CD4-positive, alpha-beta T cell treated with Interleukin-15 for 4 hours (primary cell): ENCODE results near the gene TTYH3.
"Not testable (repeated sequence)": the region's sequence is repeated elsewhere in the genome, so short reads cannot be mapped to it uniquely, and the experiment has no call there.

Source experiments
- DNase-seq: peaks from one replicate; pipeline ENCODE4 v3.0.0-alpha.2; 2020; ENCODE audit warnings: low spot score

Gene TTYH3

DNA sequence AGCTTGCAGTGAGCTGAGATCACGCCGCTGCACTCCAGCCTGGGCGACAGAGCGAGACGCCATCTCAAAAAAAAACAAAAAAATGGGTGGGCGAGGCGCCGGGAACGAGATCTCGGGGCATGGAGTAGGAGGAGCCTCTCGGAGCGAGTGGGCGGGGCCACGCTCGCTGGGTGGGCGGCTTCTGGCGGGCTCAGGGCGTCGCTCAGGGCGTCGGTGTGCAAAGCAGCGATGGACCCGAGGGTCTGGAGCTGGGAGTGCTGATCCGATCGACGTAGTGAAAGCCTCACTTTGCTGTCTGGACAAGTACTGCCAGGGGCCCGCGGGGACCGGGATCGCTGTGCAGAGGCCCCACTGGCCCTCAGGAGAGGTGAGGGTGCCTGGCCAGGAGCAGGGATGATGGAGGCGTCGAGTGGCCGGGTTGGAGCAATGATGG lies 33.6 kb downstream of the TTYH3 start:
- no peak for DNase-seq

DNA sequence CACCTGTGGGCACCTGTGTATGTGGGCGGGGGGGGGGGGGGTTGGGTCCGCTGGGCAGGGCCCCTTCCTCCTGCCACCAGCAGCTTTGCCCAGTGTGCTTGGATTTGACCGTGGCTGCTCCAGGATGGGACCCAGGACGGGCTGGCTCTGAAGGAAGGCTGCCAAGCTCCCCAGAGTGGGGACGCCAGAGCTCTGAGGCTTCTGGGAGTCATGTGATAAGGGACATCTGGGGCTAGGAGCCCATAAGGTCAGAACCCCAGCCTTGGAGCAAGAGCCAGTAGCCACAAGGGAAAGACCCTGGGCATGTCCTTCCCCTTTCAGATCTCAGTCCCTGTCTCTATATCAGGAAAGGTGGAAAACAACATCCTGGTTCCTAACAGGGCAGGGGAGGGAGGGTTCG lies 34.4 kb downstream of the TTYH3 start:
- DNase-seq: no peak

DNA sequence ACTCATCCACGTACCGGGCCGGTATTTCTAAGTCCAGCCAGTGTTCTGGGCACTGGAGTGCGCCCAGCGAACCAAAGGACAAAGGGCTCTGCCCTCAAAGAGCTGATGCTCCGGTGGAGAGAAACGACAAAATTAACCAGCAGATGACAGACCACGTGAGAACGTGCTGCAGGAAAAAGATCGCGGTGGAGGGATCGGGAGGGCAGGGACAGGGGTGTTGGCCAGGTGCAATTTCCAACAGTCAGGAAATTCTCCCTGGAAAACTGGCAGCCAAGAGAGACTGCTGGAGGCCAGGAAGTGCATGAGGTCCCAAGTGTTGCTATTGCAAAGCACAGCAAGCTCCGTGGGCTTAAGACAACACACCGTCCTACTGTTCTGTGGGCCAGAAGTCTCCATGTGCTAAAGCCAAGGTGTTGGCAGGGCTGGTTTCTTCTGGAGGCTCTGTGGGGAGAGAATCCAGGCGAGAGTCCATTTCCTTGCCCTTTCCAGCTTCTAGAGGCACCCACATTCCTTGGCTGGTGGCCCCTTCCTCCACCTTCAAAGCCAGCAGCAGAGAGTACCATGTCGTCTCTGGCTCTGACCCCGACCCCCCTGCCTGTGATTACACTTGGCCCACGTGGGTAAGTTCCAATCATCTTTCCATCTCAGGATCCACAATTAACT lies 34.9 kb downstream of the TTYH3 start:
- no peak for DNase-seq

DNA sequence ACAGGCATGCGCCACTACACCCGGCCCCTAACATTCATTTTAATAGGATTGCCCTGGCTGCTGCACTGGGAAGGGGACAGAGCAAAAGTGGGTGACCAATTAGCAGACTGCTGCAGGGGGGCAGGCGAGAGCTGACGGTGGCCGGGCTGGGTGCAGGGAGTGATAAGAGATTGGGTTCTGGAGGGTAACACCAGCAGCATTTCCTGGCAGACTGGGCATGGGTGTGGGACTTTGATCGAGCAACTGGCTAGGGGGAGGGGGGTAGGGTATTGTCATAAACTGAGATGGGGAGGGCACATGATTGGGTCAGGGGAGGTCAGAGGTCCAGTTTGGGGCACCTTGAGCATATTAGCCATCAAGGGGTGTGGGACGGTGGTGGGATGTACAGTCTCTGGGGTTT lies 36.1 kb downstream of the TTYH3 start:
- no peak for DNase-seq

DNA sequence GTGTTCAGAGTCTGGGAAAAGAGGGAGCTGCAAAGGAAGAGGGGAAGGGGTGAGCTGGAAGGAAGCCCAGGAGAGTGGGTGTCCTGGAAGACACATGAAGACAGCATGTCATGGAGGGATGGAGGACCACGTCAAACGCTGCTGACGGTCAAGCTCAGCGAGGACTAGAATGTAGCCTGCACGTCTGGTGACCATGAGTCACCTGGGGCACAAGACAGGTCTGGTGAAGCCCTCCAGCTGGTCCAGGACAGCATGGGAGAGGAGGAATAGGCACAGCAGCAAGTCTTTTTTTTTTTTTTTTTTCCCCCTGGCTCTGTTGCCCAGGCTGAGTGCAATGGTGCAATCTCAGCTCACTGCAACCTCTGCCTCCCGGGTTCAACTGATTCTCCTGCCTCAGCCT lies 36.6 kb downstream of the TTYH3 start:
- no peak for DNase-seq

DNA sequence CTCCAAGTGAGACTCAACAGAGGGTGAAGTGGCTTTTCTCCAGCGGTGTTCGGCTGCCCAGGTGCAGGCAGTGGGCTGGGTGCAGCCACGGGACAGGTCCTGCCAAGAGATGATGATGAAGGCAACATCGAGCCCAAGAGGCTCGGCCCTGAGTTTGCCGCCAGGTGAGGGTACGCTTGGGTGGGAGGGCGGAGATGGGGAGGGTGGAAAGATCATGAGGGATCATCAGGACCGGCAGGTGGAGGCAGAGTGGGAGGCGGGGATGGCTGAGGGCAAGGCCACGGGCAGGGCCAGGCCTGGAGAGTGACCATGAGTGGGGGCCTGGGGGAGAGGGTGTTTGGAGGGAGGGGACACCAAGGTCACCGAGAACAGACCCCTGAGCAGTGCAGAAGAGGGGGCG lies 38.4 kb downstream of the TTYH3 start:
- no peak for DNase-seq

DNA sequence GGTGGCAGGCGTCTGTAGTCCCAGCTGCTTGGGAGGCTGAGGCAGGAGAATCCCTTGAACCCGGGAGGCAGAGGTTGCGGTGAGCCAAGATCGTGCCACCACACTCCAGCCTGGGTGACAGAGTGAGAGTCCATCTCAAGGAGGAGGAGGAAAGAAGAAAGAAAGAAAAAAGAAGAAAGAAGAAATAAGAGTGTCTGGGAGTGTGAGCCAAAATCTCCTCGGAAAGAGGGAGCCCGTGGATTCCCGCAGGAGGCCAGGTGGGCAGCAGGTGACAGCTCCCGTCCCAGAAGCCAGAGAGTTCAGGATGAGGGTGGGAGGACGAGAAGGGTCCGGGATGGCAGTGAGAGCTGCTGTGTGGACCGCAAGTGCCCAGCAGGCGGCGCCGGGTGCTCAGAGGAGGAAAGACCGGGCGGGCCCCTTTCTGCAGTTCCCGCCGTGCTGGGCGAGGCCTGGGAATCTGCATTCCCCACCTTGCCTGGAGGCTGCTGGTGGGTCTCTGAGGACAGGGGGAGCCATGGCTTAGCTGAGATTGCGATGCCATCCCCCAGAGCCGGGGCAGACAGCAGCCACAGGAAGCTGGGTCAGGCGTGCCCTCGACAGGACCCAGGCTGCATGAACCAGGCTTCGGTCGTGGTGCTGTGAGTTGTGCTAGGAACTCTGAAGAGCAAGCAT lies 39.1 kb downstream of the TTYH3 start:
- DNase-seq: peak; percentile 61

DNA sequence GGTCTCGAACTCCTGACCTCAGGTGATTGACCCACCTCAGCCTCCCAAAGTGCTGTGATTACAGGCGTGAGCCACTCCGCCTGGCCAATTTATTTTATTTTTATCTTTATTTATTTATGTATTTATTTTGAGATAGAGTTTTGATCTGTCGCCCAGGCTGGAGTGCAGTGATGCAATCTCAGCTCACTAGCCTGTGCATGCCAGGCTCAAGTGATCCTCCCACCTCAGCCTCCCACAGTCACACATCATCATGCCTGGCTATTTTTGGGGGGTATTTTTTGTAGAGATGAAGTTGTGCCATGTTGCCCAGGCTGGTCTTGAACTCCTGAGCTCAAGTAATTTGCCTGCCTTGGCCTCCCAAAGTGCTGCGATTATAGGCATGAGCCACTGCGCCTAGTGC lies 41.4 kb downstream of the TTYH3 start:
- not testable (repeated sequence) for DNase-seq

DNA sequence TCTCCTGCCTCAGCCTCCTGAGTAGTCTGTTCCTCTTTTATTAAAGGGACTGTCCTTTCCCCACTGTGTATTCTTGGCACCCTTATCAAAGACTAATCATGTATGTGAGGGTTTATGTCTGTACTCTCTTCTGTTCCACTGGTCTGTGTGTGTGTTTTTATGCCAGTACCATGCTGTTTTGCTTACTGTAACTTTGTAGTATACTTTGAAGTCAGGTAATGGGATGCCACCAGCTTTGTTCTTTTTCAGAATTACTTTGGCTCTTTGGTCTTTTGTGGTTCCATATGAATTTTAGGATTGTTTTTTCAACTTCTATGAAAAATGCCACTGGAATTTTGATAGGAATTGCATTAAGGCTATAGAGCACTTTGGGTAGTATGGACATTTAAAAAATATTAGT lies 42.1 kb downstream of the TTYH3 start:
- no peak for DNase-seq

DNA sequence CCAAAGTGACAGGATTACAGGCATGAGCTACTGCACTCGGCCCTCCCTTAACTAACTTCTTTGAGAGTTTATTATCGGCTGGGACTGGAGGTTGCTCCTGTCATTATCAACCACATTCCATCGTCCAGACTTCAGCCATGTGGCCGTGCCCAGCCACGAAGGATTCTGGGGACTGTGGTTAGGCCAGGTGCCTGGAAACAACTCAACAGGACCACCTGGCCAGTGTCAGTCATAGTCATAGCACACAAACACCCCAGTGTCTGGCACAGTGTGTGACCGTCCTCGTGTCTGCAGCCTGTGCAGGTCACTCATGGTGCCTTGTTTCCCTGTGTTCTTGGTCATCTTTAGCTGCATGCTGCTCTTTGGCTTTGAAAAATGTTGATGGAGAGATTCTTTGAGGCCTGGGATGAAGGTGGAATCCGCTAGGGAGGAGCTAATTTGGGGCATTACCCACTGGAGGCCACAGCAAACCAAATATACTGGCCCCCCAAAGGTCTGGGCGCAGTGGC lies 43.5 kb downstream of the TTYH3 start:
- no peak for DNase-seq

DNA sequence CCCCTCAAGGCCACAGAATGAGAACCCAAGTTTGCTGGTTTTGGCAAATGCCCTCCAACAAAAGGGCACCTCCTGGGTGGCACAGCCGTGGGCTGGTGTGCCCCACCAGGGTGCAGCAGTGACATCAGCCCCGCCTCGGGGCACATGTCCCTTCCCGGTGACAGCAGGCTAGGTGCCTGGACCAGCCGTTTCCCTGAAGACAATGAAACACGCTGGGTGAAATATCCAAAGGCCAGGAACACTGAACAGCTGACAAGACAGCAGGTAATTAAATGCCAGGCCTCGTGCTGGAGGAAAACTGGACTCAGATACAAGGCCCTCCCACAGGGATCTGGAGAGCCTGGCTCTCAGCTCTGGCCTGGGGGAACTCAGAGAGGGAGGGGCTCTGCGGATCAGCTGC lies 44.8 kb downstream of the TTYH3 start:
- not testable (repeated sequence) for DNase-seq

DNA sequence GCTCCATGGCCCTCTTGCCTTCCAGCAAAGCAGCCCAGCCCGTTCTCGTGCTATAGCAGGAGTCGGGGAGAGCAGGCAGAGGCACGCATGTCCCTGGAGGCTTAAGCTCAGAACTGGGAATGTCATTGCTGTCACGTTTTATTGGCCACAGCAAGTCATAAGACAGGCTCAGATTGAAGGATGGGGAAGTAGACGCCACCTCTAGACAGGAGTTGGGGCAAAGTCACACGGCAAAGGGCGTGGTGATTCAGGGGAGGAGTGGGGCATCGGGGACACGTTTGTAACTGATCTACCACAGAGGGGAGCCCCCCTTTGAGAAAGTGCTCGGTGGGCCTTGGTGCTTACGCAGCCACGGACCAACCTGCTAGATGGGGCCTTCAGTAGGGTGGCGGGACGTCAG lies 46.7 kb downstream of the TTYH3 start:
- not testable (repeated sequence) for DNase-seq

DNA sequence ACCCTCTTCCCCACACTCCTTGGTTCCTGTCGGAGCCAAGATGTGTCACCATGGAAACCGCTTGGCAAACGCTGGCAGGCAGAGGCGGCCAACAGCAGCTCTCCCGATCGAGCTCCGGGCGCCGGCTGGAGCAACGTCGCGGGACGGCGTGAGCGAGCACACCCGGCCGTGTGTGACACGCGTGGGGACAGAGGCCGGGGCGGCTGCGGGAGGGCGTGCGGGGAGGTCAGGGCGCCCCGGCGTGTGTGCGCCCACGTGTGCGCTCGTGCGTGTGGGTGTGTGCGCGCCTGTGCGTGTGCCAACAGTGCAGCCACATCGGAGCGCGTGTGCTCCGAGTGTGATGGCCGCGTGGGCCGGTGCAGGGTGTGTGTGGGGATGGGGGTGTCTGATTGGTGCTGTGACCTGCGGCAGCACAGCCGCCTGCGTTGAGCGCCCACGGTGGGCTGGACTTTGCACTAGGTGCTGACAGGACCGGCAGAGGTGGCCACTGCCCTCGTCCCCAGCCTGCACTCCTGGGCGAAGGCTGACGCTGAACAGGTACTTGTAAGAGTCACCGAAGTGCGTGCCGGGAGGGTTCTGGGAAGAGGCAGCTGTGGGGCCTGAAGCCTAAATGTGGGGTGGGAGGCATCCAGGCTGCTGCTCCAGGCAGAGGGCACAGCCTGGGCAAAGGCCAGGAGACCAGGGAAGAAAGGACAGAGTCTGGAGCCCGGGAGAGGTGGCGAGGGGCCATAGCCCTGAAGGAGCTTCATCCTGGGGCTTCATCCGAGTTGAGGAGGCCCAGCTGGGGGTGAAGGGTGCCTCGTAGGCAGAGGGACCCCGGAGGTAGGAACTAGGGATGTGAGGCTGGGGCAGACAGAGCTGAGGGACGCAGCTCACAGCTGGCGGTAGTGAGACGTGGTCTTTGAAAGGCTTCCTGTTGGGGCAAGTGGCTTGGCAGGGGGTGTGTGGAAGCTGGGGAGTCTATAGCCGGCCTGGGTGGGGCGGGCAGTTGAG lies 47.6 kb downstream of the TTYH3 start:
- DNase-seq: not testable (repeated sequence)

DNA sequence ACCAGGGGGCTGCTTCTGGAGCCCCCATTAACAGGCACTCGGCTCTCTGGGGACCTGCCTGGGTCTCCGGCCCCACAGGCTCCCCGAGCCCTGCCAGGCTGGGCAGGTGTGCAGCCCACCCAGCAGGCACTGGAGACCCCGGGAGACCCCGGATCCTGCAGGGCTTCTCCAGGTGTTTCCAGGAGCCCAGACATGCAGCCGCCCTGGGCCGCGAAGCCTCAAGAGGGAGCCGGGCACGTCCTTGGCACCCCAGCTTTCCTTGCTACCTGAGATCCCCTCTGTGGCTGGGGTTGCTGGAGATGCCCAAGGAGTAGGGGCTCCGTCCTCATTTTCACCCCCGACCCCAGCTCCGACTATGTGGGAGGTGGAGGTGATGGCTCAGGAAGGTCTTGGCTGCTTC lies 48.5 kb downstream of the TTYH3 start:
- no peak for DNase-seq

DNA sequence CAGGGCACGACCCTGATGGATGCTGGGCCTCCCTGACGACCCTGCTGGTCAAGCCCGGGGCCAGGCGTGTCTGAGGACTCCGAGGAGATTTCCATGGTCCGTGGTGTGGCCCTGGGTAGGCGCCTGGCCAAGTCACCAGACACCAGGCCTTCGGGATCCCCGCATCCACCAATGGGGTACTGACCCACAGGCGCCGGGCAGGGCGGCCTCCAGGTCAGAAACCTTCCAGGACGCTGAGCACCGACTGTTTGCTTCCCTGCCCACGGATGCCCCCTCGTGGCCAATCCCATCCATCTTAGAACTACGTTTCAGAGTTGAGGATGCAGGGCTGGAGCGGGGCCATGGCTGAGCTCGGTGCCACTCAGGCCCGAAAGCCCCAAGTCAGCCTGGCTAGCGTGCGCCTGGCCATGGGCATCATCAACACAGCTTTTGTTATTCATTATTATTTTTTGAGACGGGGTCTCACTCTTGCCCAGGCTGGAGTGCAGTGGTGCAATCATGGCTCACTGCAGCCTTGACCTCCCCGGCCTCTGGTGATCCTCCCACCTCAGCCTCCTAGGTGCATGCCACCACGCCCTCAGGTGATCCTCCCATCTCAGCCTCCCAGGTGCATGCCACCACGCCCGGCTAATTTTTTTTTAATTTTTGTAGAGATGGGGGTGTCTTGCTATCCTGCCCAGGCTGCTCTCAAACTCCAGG lies 49.2 kb downstream of the TTYH3 start:
- peak; percentile 43 for DNase-seq

DNA sequence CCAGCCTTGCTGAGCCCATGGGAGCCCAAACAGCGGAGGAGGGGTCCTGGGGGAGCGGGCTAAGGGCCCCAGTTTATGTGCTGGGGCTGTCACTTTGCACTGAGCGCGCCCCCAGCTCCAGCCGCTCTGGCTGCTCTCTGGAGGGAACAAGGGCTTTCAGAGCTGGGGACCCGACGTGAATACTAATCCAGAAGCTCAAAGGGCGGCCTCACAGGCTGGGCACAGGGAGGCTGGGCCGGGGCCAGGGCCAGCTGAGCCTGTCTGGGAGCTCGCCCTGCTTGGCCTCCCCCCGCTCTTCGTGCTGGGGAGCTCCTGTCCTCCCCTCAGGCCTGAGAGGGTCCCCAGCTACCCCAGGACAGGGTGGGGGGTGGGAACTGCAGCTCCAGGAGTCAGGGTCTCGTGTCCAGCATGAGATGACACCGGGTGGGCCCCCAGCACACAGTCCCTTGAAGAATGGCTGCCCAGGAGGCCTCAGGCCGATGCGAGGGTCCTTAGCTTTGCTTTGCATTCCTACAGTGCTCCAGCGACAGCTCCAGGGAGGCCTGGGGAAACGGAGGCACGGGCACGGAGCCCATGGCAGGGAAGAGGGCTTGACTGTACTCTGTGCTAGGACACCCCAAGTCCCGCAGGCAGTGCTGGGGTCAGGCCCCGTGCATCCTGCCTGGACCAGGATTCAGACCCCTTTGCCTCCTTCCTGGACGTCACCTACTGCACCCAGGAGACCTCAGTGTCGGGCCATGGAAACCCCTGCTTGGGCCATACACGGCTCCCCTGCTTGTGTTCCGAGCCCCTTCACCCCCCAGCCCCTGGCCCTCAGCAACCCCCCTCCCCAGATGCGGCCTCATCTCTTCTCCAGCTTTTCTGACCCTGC lies 50.4 kb downstream of the TTYH3 start:
- DNase-seq: no peak

DNA sequence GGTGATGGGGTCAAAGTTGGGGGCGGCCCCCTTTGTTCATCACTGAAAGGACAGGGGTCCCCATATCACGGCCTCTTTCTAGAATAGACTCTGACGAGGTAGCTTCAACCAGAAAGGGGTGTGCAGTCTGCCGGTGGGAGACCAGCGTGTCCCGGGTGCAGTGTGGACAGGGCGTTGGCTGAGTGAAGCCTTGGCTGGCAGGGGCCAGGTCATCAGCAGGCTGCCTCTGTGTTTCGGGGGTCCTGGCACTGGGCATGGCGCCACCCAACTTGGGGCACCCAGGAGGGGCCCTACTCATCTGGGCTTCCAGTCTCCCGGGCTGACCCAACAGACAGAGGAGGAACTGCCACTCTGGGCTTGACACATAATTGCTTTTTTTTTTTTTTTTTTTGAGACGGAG lies 52.7 kb downstream of the TTYH3 start:
- DNase-seq: no peak

DNA sequence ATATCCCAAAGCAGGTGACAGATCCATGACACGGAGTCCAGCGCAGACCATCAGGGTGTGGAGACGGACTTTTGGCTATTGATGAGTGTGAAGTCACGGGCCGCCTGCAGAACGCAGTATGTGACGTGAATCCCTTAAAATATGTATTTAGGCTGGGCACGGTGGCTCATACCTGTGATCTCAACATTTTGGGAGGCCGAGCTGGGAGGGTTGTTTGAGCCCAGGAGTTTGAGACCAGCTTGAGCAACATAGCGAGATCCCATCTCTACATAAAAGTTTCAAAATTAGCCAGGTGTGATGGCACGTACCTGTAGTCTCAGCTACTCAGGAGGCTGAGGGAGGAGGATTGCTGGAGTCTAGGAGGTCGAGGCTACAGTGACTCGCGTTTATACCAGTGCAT lies 54.3 kb downstream of the TTYH3 start:
- no peak for DNase-seq

DNA sequence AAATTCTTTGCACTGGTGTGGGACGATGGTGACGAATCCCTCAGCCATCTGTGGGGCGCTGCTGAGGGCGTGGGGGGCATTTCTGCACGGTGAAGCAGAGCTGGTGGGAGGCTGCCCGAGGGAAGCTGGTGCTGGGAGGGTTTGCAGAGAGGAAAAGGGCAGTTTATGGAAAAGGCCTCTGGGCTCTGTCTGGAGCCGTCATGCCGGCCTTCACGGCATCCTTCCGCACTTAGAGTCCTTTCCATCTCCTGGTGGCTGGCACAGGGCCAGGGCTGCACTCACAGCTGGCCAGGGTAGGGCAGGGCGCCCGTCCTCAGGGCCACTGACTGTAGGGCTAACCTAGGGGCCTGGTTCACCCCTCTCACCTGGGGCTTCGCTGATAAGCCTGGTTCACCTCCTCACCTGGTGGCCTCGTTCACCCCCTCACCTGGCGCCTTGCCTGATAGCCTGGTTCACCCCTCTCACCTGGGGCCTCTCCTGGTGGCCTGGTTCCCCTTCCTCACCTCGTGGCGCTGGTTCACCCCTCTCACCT lies 55.6 kb downstream of the TTYH3 start:
- DNase-seq: no peak

DNA sequence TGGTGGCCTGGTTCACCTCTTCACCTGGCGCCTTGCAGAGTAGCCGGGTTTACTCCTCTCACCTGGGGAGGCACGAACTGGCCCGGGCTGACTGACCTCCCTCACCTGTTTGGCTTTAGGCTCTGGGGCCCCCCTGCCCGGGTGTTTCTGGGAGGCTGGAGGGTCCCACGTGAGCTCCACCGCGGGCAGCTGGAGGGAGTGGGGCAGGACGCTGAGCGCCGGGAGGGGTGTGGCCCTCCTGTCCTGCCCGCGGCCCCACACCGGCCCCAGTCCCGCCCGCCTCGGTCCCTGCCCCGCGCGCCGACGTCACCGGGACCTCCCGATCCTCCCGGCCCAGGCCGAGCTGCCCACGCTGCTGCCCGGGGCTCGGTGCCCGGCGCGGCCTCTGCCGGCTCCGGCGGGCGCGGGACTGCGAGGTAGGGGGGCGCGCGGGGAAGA lies 56.1 kb downstream of the TTYH3 start, which contains the start of gene AMZ1:
TSS of gene AMZ1 (plus strand) at position 322 of the 438 bp plus-strand sequence. CDS start 12,250 bp downstream, outside the sequence.
- no peak for DNase-seq
